HG02798 (cell line): ENCODE measurements around the gene TRANK1.
"Not testable (repeated sequence)": the region's sequence is repeated elsewhere in the genome, so short reads cannot be mapped to it uniquely, and the experiment has no call there.

Experiments used
- ATAC-seq: cut with Tn5 transposase; IDR thresholded peaks from one replicate; pipeline ENCODE4 v1.9.1; 2021; ENCODE audit warnings: mild to moderate bottlenecking; ENCODE audit not compliant: unreplicated experiment, poor library complexity

TRANK1 gene

DNA sequence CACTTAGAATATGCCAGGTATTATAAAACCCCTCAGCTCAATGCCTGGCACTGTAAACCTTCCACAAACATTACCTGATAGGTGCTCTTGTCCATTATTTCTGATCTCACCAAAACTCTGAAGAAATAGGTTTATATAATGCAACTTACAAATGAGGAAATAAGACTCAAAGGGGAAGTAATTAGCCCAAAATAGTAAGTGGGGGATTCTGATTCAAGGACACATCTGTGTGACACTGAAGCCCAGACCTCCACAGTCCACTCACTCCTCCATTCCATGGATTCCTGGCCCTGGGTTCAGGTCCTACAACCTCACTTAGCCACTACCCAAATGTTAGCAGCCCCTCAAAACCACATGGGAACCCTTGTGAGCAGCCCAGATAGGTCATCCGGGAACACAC is 49.9 kb downstream of the TRANK1 start:
- ATAC-seq = no peak

DNA sequence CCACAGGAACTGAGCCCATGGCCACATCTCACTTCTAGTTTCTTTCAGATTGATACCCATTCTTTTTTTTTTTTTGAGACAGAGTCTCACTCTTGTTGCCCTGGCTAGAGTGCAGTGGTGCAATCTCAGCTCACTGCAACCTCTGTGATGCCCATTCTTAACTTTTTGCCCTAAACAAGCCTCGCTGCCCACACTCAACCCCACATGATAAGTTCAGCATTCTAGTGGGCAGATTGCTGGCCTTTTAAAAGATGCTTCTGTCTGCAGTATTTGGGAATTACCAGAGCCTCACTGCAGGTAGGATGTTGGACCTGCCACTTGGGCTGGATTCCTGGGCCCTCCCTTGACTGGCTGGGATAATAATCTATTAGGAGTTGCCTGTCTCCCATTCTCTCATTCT is 51.0 kb downstream of the TRANK1 start:
- ATAC-seq = no peak

GRCh38 chr3:36893137-36893557 is 51.7 kb downstream of the TRANK1 start:
- peak; percentile 40 for ATAC-seq

DNA sequence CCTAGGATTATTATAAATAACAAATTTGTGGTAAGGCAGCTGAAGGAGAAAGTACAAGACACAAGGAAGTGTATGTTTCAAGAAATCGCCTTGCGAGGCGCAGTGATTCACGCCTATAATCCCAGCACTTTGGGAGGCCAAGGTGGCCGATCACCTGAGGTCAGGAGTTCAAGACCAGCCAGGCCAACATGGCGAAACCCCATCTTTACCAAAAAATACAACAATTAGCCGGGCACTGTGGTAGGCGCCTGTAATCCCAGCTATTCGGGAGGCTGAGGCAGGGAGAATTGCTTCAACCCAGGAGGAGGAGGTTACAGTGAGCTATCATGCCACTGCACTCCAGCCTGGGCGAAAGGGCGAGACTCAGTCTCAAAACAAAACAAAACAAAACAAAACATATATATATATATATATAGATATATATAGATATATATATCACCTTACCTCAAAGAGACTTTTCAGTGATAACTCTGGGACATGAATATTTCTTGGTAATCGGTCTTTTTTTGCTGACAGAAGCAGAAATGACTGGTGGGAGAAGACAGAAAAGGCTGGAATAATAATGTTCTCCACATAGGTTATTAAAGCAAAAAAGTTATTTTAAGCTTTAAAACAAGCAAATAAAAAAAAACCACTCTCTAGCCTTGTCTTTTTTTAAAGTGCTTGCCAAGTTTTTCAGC is 52.3 kb downstream of the TRANK1 start:
- ATAC-seq = no peak

- peak; percentile 83 for ATAC-seq
These were observed 53.1 kb downstream of the TRANK1 start for GRCh38 chr3:36891701-36892160.

- not testable (repeated sequence) for ATAC-seq
These were observed 53.8 kb downstream of the TRANK1 start for GRCh38 chr3:36891097-36891496.

- no peak for ATAC-seq
These were observed 54.6 kb downstream of the TRANK1 start for GRCh38 chr3:36890261-36890660.

- ATAC-seq = no peak
These were observed 63.1 kb downstream of the TRANK1 start for GRCh38 chr3:36881735-36882134.

GRCh38 chr3:36879842-36880241 is 65.0 kb downstream of the TRANK1 start:
- ATAC-seq = not testable (repeated sequence)

GRCh38 chr3:36877930-36878685 is 66.7 kb downstream of the TRANK1 start:
- ATAC-seq = no peak

GRCh38 chr3:36876181-36876936 is 68.5 kb downstream of the TRANK1 start:
- peak; percentile 100 for ATAC-seq

DNA sequence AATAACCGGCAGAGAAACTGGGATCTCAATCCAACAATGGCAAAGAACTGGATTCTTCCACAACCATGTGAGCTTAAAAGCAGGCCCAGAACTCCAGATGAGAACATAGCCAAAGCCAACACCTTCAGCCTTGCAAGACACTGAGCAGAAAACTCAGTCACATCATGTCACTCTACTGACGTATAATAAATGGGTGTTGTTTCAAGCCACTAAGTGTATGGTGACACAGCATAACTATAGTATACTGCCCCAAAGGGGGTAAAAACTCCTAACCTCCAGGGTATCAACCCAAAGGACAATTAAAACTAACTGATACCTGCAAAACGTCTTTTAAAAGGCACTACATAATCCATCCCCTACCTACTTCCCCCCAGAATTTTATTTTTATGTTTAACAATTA is 69.5 kb downstream of the TRANK1 start:
- no peak for ATAC-seq

DNA sequence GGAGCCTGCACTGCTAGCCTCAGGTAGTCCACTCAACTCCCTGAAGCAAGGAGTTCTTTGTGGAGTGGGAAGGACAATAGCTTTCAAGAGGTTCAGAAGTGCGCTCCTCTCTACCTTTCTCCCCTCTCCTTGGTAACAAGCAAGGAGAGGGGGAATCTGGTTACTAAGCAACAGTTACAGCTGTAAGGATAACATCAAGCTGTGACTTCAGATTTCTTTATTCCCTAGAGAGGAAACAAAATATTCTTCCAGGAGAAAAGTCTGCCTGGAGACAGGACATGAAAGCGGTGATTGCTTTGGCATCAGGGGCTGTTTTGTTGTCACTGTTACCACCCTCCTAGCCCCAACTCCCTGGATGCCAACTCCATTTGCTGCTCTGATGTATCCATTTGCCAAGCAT is 70.4 kb downstream of the TRANK1 start:
- no peak for ATAC-seq

- ATAC-seq = no peak
These were observed 73.3 kb downstream of the TRANK1 start for GRCh38 chr3:36871379-36872126.

DNA sequence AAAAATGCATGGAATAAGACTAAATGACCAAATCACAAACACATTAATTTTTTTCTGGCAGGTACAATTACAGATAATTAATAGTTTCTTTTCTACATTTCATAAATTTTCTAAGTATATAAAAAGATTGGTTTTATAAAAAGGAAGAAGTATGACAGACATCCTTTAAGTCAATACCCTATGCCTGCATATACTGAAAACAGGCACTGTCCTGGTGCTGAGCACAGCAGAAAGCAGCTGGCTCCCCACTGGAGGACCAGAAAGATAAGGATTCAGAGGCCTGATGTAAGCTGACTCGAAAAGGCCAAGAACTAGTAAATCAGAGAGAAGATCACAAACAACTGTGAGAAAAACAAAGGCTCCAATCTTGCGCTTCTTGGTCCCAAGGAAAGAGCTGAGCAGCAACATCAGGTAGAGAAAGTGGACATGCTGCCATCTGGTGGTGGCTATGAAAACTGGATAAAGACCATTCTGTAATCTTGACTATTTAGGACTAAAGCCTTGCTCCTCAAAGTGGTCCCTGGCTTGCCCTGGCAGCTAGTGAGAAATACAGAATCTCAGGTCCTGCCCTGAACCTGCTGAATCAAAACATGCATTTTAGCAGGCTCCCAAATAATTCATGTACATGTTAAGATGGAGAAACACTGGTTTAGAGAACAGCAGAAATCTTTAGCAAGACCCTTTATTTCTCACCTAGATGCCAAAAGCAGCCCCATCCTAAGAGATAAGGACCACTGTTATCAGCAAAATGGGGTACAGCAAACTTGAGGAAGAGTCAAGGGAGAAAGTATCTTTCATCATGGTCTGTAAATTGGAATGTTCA is 76.0 kb downstream of the TRANK1 start:
- ATAC-seq = peak; percentile 94

DNA sequence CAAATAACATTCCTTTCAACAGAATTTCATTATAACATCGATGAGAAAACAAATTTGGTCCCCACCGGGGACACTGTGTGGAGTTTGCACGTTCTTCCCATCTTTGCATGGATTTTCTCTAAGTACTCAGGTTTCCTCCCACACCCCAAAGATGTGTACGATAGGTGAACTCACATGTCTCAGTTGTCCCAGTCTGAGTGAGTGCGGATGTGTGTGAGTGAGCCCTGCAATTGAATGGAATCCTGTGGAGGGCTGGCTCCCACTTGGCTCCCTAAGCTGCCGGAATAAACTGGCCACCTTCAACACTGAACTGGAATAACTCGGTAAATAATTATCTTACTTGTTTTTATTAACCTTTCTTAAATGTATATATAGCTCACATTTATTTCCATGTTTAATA is 77.0 kb downstream of the TRANK1 start:
- no peak for ATAC-seq

DNA sequence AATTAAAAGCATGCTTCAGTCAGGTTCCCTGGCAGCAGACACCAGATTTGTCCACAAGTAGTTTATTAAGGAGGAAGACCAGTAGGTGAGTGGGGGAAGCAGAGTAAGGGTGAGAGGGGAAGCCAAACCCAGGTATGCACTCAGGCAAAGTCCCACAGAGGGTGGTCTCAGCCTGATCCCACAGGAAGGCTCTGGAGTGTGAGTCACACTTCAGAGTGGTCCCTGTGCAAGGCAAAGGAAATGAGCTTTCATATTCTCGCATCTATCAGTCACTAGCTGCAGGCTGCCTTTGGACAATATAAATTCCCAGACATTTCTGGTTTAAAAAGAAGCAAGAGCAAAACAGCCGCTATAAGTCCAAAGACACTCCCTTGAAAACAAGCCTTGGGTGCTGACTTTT is 78.5 kb downstream of the TRANK1 start:
- no peak for ATAC-seq

GRCh38 chr3:36864180-36865053 is 80.4 kb downstream of the TRANK1 start:
- no peak for ATAC-seq
